HG02943 (cell line): ENCODE results near the gene RUVBL1.

ENCODE experiments used
- ATAC-seq: cut with Tn5 transposase; IDR thresholded peaks from one replicate; pipeline ENCODE4 v1.9.1; 2021; ENCODE audit warnings: mild to moderate bottlenecking, low read depth, moderate library complexity; ENCODE audit not compliant: unreplicated experiment

The RUVBL1 gene

GRCh38 chr3:128070898-128071591 is 52.6 kb downstream of the RUVBL1 start:
- ATAC-seq = no peak

GRCh38 chr3:128069271-128069670 is 54.3 kb downstream of the RUVBL1 start:
- no peak for ATAC-seq

- no peak for ATAC-seq
These were observed 55.4 kb downstream of the RUVBL1 start for GRCh38 chr3:128068156-128068620.

- no peak for ATAC-seq
These were observed 56.1 kb downstream of the RUVBL1 start for GRCh38 chr3:128067489-128067888.

DNA sequence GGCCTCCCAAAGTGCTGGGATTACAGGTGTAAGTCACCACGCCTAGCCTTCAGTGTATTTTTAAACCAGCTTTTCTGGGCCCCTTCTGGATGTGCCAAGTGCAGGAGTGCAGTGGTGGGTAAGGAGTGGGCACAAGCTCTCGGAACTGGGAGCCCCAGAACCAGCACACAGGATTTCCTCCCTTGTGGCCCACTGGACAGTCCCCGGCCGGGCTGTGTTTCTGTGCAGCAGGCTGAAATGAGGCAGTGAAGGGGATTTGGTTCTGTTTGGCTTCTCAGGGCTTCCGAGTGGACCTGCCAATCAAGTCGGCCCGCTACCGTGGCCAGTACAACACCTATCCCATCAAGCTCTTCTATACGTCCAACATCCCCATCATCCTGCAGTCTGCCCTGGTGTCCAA is 56.9 kb downstream of the RUVBL1 start:
- ATAC-seq = no peak

DNA sequence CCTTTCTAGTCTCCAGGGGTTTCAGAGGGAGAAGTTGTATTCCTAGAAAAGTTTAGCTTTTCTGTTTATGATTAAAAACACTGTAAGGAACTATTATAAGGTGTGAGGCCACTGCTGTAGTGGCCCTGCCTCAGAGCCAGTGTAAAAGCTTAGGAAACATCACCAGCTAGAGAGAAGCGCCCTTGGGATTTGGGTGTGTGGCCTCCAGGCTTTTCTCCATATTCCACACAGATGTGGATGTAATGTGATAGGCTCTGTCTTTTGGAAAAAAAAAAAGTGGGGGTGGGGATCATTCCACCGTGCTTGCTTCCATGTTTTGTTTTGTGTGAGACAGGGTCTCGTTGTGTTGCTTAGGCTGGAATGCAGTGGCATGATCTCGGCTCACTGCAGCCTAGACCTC is 57.5 kb downstream of the RUVBL1 start:
- ATAC-seq = no peak

GRCh38 chr3:128064962-128065361 is 58.6 kb downstream of the RUVBL1 start:
- no peak for ATAC-seq

GRCh38 chr3:128063865-128064264 is 59.7 kb downstream of the RUVBL1 start:
- ATAC-seq = no peak

- ATAC-seq = no peak
These were observed 61.4 kb downstream of the RUVBL1 start for GRCh38 chr3:128062033-128062745.

DNA sequence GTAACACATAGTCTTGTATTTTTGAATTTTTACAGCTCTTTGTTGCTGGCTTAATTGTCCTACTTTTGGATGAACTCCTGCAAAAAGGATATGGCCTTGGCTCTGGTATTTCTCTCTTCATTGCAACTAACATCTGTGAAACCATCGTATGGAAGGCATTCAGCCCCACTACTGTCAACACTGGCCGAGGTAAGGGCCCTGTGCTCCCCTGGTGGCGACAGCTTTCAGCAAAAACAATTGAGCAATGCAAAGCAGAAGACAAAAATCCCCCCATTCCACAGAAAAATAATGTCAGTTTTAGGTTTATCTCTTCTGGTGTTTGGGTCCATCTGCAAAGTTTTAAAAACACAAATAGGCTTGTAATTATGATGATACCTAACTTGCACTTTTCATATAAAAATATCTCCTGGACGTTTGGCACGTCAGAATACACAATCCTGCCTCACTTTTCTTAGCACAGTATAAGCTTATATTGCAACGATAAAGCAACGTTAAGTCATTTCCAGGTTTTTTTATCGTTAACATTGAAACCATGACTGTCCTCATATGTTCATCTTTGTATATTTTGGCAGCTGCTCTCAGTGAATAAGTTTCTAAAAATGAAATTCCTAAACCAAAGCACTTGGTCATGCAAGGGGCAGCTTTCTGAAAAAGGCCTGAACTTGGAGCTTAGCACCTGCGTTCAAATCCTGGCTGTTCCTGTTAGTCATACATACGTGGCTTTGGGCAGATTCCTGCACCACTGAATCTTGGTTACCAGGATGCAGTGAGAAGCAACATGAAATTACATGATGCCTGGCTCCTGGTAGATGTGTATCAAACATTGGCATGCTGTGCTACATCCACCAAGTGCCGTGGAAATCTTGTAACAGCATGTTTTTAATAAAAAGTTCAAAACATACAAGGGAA is 62.9 kb downstream of the RUVBL1 start:
- no peak for ATAC-seq

DNA sequence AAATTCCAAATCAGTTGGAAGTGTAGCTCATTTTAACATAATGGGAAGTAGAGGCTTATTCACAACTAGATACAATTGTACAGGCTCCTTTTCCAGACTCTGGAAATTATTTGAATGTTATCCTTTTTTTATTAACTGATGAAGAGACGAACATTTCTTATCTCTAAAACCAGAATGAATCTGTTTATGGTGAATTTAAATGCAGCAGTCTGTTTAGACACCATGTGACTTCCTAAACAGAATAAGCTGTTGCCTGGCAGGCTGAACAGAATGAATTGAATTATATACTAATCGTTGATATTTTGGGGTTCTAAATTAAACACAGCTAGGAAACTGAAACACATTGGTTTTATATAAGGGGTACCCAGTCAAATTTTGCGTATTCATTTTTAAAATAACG is 67.4 kb downstream of the RUVBL1 start:
- no peak for ATAC-seq

- ATAC-seq = no peak
These were observed 69.2 kb downstream of the RUVBL1 start for GRCh38 chr3:128054367-128054766.

DNA sequence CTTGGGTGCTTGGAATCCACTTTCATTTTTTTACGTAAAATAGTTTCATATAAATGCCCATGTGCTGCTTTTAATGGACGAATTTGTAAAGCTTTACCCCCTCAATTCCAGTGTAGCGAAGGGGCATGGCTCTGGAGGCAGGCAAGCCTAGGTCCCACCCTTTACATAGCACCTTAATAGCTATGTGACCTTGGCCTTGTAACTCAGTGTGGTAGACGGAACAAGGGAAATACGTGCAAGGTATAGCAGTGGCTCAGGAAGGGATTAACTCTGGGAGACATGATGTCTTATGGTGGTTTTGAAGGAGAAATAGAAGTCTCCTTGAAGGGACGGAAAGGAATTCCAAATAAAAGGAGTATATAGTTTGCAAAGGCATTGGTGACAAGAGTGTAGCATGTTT is 70.0 kb downstream of the RUVBL1 start:
- no peak for ATAC-seq

GRCh38 chr3:128052595-128053351 is 70.8 kb downstream of the RUVBL1 start:
- ATAC-seq = no peak

- peak; percentile 86 for ATAC-seq
These were observed 71.6 kb downstream of the RUVBL1 start, which contains the start of gene SEC61A1 for GRCh38 chr3:128051837-128052594. SEC61A1 (plus strand) TSS chr3:128052437; CDS start chr3:128052553, 116 bp downstream.

- peak; percentile 8 for ATAC-seq
These were observed 72.2 kb downstream of the RUVBL1 start for GRCh38 chr3:128051459-128051836.

- no peak for ATAC-seq
These were observed 73.0 kb downstream of the RUVBL1 start for GRCh38 chr3:128050597-128050996.

DNA sequence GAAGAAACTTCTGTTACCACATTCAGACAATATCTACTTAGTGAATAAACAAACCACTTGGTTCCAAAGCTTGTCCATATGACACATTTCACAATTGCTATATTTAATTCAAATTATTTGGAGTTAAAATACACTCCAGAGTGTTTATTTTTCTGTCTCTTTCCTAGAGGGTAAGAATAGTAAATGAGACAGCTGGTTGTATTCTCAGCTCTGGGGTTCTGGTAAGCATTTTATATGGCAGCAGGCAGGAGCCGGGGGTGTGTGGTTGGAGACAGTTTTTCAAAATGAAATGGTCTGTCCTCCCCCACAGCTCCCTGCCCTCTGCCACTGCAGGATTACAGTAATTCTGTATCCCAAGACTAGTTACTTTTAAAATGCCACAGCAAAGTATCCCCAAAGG is 82.3 kb downstream of the RUVBL1 start:
- ATAC-seq = no peak

GRCh38 chr3:128040660-128041059 is 83.0 kb downstream of the RUVBL1 start:
- ATAC-seq = no peak

GRCh38 chr3:128040041-128040440 is 83.6 kb downstream of the RUVBL1 start:
- no peak for ATAC-seq
